ENCODE measurements around the gene GANAB. TPM values are rescaled to one million over a fixed set of nuclear protein-coding genes. Genes with fewer than 3 reads are reported as not detected.

Gene GANAB
- total and polyA plus RNA-seq, 2 experiments from 2014 or later: 82.3 to 272 TPM

DNA sequence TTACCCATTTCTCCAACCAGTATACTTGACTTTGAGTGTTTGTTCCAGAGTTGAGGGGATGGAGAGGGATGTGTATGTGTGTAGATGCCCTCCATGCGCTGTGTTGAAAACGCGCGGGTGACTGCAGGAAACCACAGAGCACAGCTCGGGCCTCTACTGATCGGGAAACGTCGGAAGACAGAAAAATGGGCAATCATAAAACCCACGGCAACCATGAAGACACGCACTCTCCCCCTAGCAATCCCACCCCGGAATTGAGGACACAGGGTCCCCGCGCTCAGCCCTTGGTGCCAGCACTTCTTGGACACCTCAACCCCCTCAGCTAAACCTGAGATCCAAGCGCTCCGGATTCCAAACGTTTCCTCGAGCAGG lies 24.8 kb upstream of the GANAB start:
- DNase-seq (ENCODE audit: low spot score) (no peak), ATAC-seq (peak; percentile 5)
- Histone ChIP-seq H3K9me2 (ENCODE audit: insufficient read depth) (no peaks in the 10 kb centered on the region), H3K4me2 (peak overlapping the region; percentile 93), H2AFZ (peak overlapping the region; percentile 98), H3K36me3 (ENCODE audit: insufficient read depth) (peaks cover 7% of the 10 kb centered on the region), H3K27me3 (ENCODE audit: insufficient read depth) (no peaks in the 10 kb centered on the region), H3K4me3 (peak overlapping the region; percentile 98), H3K4me1 (ENCODE audit: insufficient read depth) (peaks cover 30% of the 10 kb centered on the region), H3K27ac (ENCODE audit: low read depth) (peak overlapping the region; percentile 92), H3K79me2 (replicated peaks; ENCODE audit: insufficient read depth) (peaks cover 37% of the 10 kb centered on the region), H4K20me1 (replicated peaks; ENCODE audit: insufficient read depth) (peaks cover 15% of the 10 kb centered on the region), H3F3A (replicated peaks; ENCODE audit: low read depth) (peaks cover 46% of the 10 kb centered on the region)
- H3K9me3 Mint-ChIP-seq: no peaks in the 10 kb centered on the region; the same call in 1 of the 3 replicates
- H3K36me3 Mint-ChIP-seq (ENCODE audit: low read depth): peaks cover 53% of the 10 kb centered on the region
- peak overlapping the region; percentile 90 for H3K4me3 Mint-ChIP-seq
- H3K27me3 Mint-ChIP-seq (ENCODE audit: insufficient read depth, low read depth, poor library complexity): peaks cover 17% of the 10 kb centered on the region
- peak overlapping the region; percentile 98 for H3K27ac Mint-ChIP-seq
- H3K4me1 Mint-ChIP-seq: peaks cover 16% of the 10 kb centered on the region
- TF ChIP-seq EZH2phosphoT487 (IDR thresholded peaks at IDR 0.05; ENCODE audit: unreplicated experiment) (no peak), ZNF114 (CRISPR knock-in tag; IDR thresholded peaks at IDR 0.05) (no peak)

DNA sequence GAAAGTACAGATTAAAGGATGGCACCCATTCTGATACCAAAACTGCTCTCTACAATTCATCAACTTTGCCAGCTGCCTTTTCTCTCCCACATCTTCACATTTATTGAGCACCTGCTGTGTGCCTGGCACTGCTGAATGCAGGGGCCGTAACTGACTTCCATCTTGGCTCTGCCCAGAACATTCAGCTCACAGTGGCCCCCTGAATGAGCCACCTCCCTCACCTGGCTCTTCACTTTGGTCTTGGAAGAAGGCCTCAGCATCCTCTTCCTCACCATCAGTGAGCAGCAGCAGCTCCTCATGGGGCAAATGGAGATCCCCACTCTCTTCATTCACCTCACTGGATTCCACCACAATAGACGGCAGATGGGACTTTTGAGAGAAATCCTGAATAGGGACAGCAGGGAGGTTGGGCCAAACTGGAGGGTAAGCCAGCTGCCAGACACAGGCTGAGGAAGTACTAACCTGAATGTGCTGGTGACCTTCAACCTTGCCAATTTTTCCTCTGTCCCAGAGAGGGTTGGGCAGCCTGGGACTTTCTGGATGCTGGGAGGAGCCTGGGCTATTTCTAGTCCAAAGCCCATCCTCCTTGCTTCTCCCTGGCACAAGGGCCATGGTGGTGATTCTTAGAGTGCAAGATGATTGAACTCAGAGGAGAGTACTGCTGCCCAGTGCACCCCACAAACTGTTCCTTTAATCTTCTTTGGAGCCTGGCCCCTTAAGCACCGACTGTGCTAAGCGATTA lies 23.2 kb upstream of the GANAB start:
- Mint-ChIP-seq H3K27me3 (ENCODE audit: insufficient read depth, low read depth, poor library complexity) (peaks cover 27% of the 10 kb centered on the region), H3K27ac (0 out of 2 replicates have a peak overlapping the region, but pooled peaks have one; percentile 11), H3K4me1 (peaks cover 17% of the 10 kb centered on the region), H3K9me3 (no peaks in the 10 kb centered on the region; the same call in none of the 3 replicates), H3K4me3 (peak overlapping the region; percentile 90), H3K36me3 (ENCODE audit: low read depth) (peaks cover 54% of the 10 kb centered on the region)
- Histone ChIP-seq H3F3A (replicated peaks; ENCODE audit: low read depth) (peaks cover 54% of the 10 kb centered on the region), H3K27me3 (ENCODE audit: insufficient read depth) (no peaks in the 10 kb centered on the region), H3K79me2 (replicated peaks; ENCODE audit: insufficient read depth) (peaks cover 46% of the 10 kb centered on the region), H2AFZ (no peak overlapping the region), H3K9me2 (ENCODE audit: insufficient read depth) (no peaks in the 10 kb centered on the region), H4K20me1 (replicated peaks; ENCODE audit: insufficient read depth) (peaks cover 15% of the 10 kb centered on the region), H3K27ac (ENCODE audit: low read depth) (peak overlapping the region; percentile 92), H3K4me1 (ENCODE audit: insufficient read depth) (peaks cover 31% of the 10 kb centered on the region), H3K4me3 (no peak overlapping the region; the same call in 1 of the 2 replicates), H3K36me3 (ENCODE audit: insufficient read depth) (peaks cover 7% of the 10 kb centered on the region), H3K4me2 (no peak overlapping the region)
- ATAC-seq (no peak), DNase-seq (ENCODE audit: low spot score) (peak; percentile 47)
- TF ChIP-seq EZH2 (IDR thresholded peaks at IDR 0.05; ENCODE audit: low read depth, unreplicated experiment): no peak
- TF ChIP-seq, protein P1, sequence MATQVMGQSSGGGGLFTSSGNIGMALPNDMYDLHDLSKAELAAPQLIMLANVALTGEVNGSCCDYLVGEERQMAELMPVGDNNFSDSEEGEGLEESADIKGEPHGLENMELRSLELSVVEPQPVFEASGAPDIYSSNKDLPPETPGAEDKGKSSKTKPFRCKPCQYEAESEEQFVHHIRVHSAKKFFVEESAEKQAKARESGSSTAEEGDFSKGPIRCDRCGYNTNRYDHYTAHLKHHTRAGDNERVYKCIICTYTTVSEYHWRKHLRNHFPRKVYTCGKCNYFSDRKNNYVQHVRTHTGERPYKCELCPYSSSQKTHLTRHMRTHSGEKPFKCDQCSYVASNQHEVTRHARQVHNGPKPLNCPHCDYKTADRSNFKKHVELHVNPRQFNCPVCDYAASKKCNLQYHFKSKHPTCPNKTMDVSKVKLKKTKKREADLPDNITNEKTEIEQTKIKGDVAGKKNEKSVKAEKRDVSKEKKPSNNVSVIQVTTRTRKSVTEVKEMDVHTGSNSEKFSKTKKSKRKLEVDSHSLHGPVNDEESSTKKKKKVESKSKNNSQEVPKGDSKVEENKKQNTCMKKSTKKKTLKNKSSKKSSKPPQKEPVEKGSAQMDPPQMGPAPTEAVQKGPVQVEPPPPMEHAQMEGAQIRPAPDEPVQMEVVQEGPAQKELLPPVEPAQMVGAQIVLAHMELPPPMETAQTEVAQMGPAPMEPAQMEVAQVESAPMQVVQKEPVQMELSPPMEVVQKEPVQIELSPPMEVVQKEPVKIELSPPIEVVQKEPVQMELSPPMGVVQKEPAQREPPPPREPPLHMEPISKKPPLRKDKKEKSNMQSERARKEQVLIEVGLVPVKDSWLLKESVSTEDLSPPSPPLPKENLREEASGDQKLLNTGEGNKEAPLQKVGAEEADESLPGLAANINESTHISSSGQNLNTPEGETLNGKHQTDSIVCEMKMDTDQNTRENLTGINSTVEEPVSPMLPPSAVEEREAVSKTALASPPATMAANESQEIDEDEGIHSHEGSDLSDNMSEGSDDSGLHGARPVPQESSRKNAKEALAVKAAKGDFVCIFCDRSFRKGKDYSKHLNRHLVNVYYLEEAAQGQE (IDR thresholded peaks at IDR 0.05; ENCODE audit: unreplicated experiment): no peak
- TF ChIP-seq POLR2AphosphoS5 (IDR thresholded peaks at IDR 0.05; ENCODE audit: low read depth): no peak
- TF ChIP-seq, protein P2, sequence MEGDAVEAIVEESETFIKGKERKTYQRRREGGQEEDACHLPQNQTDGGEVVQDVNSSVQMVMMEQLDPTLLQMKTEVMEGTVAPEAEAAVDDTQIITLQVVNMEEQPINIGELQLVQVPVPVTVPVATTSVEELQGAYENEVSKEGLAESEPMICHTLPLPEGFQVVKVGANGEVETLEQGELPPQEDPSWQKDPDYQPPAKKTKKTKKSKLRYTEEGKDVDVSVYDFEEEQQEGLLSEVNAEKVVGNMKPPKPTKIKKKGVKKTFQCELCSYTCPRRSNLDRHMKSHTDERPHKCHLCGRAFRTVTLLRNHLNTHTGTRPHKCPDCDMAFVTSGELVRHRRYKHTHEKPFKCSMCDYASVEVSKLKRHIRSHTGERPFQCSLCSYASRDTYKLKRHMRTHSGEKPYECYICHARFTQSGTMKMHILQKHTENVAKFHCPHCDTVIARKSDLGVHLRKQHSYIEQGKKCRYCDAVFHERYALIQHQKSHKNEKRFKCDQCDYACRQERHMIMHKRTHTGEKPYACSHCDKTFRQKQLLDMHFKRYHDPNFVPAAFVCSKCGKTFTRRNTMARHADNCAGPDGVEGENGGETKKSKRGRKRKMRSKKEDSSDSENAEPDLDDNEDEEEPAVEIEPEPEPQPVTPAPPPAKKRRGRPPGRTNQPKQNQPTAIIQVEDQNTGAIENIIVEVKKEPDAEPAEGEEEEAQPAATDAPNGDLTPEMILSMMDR (conservative IDR thresholded peaks at IDR 0.05; ENCODE audit: low read depth in 2 of 2): no peak
- no peak for TF ChIP-seq NANOG (IDR thresholded peaks at IDR 0.05; ENCODE audit: borderline replicate concordance)
- TF ChIP-seq STAT1 (IDR thresholded peaks at IDR 0.05; ENCODE audit: unreplicated experiment): no peak
- no peak for TF ChIP-seq JUNB (IDR thresholded peaks at IDR 0.05; ENCODE audit: unreplicated experiment)
- no peak for TF ChIP-seq ZNF114 (CRISPR knock-in tag; IDR thresholded peaks at IDR 0.05)
- TF ChIP-seq, protein P3, sequence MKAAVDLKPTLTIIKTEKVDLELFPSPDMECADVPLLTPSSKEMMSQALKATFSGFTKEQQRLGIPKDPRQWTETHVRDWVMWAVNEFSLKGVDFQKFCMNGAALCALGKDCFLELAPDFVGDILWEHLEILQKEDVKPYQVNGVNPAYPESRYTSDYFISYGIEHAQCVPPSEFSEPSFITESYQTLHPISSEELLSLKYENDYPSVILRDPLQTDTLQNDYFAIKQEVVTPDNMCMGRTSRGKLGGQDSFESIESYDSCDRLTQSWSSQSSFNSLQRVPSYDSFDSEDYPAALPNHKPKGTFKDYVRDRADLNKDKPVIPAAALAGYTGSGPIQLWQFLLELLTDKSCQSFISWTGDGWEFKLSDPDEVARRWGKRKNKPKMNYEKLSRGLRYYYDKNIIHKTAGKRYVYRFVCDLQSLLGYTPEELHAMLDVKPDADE (IDR thresholded peaks at IDR 0.05): no peak
- no peak for TF ChIP-seq CREB1 (CRISPR knock-in tag; IDR thresholded peaks at IDR 0.05; ENCODE audit: low read depth)
- TF ChIP-seq EZH2phosphoT487 (IDR thresholded peaks at IDR 0.05; ENCODE audit: unreplicated experiment): no peak
- TF ChIP-seq ZNF331 (CRISPR knock-in tag; IDR thresholded peaks at IDR 0.05; ENCODE audit: low read depth): no peak

Data from GM23338 (cell line).